ENCODE results near the gene PLCL2.

PLCL2 gene

GRCh38 chr3:16884748-16885592 is at the start of gene PLCL2:
Gene PLCL2, plus strand, starts transcription at chr3:16884955. Its CDS starts 85 bp downstream, at chr3:16885040.
- no peak for DNase-seq (ENCODE audit: low read depth in 2 of 2)

- no peak for DNase-seq (ENCODE audit: low read depth in 2 of 2)
Observed at GRCh38 chr3:16836505-16837237, 48.1 kb upstream of the PLCL2 start.

DNA sequence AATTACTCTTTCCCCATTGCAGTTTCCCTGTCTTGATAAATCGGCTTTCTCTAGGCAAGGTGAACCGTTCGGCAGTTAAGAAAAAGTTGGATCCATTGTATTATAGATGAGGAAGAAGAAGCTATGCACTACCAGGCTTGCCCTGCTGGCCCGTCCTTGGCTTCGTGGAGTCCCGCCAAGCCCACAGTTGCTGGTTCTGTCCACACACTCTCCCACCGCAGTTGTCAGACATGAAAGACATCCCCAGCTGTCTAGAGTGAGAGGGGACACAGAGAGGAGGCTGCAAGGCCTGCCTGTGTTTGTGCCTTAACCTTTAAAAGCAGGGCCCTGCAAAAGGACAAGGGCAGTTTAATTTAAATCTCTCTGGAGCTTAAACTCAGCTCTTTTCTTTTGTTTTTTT is 47.2 kb upstream of the PLCL2 start:
- DNase-seq (ENCODE audit: low read depth in 2 of 2), result no peak

DNA sequence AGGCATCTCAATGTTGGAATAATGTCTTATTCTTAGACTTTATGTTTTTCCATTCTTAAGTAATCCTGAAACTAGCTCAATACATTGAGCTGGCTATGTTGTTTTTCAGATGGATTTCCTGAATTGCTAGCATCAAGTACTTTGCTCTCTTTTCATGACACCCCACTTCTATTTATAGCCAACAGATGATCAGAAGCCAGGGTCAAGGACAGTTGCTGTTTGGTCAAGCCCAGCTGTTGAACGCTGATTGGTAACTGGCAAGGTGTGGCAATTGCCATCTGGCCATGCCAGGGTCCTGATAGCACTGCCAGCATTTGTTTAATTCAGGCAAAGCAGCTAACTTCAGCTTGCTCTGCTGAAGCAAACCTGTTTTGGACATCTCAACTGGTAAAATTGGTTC is 46.2 kb upstream of the PLCL2 start:
- no peak for DNase-seq (ENCODE audit: low read depth in 2 of 2)

- DNase-seq (ENCODE audit: low read depth in 2 of 2), result no peak
Observed at GRCh38 chr3:16839271-16840100, 45.3 kb upstream of the PLCL2 start.

- DNase-seq (ENCODE audit: low read depth in 2 of 2), result no peak
Observed at GRCh38 chr3:16840101-16840424, 44.7 kb upstream of the PLCL2 start.

- DNase-seq (ENCODE audit: low read depth in 2 of 2), result no peak
Observed at GRCh38 chr3:16841041-16841753, 43.6 kb upstream of the PLCL2 start.

GRCh38 chr3:16841904-16842271 is 42.9 kb upstream of the PLCL2 start:
- DNase-seq (ENCODE audit: low read depth in 2 of 2), result no peak

DNA sequence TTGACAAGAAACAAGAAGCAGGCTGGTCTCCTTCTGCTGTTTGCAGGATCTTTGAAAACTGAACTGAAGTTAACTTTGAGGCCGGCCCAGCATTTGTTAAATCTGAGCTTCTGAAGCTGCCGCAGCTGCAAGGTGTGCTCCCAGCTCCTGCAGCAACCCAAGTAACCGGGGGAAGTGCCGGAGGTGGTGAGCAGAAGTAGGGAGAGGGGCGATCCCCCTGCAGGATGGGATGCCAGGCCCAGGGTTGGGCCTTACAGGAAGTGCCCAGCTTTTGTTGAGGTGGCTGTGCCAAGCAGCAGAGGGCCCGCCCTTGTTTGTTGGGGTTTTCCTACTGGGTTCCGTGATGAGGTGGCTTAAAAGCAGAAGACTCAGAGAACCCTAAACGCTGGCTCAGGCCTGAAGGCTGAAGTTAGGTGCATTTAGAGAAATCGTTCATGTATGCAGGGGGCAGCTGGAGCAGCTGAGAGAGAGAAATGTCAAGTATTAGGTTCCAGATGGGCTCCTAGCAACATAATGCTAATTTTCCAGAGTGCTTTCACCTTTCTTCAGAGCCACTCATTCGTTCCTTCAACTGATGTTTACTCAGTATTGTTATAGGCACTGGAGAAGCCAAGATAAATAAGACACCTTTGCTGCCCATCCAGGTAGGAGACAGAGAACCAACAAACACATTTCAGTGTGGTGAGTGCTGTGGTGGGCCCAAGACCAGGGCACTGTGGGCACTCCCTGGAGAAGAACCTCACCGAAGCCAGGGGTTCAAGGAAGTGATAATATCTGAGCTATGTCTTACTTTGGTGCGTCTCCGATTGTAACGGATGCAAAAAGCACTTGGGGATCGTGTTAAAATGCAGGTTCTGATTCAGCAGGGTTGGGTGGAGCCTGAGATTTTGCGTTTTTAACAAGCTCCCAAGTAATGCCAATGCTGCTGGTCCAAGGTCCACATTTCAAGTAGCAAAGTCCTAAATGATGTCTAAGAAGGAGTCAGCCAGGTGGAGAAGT is 42.2 kb upstream of the PLCL2 start:
- no peak for DNase-seq (ENCODE audit: low read depth in 2 of 2)

DNA sequence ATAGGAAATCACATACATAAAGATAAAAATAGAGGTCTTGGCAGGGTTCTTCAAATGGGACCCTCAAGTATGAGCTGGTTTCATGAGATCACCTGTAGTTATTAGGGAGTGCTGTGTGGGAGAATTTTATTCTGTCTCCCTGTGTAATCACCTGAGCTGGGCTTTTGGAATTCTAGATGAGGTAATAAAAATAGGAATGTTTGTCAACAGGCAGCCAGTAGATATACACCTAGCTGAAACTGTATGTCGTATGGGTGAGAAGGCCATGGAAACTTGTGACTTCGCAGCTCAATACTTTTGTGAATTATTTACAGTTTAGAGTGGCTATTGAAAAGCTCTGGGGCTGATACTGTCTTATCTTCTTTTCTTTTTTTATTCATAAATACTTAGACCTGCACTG is 40.5 kb upstream of the PLCL2 start:
- DNase-seq (ENCODE audit: low read depth in 2 of 2), result no peak

- DNase-seq (ENCODE audit: low read depth in 2 of 2), result no peak
Observed at GRCh38 chr3:16844791-16845190, 40.0 kb upstream of the PLCL2 start.

GRCh38 chr3:16846373-16847080 is 38.2 kb upstream of the PLCL2 start:
- no peak for DNase-seq (ENCODE audit: low read depth in 2 of 2)

GRCh38 chr3:16848007-16848406 is 36.7 kb upstream of the PLCL2 start:
- no peak for DNase-seq (ENCODE audit: low read depth in 2 of 2)

GRCh38 chr3:16849229-16849628 is 35.5 kb upstream of the PLCL2 start:
- DNase-seq (ENCODE audit: low read depth in 2 of 2), result no peak

DNA sequence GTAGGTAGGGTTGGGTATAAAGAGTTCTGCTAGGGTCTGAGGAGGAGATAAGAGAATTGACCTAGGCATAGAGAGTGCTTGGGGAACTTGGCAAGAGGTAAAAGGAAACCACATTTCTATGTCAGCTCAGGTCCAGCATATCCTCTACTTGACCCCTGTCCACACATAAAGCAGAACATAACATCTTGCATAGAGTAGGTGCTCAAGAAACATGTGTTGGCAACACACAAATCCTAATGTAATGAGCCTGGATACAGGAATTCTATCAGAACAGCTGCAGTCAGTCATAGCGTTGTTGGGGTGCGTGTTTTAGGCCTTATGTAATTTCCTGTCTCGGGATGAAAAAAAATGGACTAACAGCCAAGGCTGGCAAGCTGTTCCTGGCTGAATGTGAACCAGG is 35.0 kb upstream of the PLCL2 start:
- DNase-seq (ENCODE audit: low read depth in 2 of 2), result no peak

GRCh38 chr3:16855497-16855896 is 29.3 kb upstream of the PLCL2 start:
- DNase-seq (ENCODE audit: low read depth in 2 of 2), result no peak

DNA sequence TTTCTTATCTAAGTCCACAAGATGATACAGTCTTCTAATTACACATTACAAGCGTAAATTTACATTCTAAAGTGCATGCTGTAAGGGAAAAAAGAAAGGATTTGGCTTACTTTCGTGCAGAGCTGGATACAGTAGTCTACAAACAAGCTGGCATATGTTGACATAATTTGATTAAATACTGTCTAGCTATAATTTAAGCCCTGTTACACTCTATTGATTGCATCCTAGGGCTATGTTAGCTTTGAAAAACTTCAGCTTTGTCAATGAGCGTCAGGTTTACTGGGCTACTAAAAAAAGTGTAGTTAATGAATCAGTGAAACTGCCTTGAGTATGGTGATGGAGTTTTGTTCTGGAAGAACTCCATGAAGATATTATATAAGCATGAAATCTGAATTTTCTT is 24.5 kb upstream of the PLCL2 start:
- DNase-seq (ENCODE audit: low read depth in 2 of 2), result no peak

DNA sequence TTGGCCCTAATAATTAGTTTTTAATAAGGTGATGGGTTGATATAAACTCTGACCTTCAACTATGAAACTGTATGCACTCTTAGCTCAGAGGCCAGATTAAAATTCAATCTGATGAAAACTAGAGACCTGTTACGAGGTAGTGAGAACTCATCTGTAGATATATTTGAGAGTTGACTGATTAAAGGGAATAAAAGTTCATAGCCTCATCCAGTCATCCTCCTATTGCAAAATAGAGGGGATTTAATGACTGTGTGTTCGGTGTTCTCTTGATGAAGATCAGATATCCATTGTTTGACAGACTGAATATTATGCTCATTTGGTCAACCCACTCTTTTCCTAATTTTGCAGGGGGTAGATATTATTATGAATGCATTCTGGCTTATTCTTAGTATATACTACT is 23.3 kb upstream of the PLCL2 start:
- DNase-seq (ENCODE audit: low read depth in 2 of 2), result no peak

DNA sequence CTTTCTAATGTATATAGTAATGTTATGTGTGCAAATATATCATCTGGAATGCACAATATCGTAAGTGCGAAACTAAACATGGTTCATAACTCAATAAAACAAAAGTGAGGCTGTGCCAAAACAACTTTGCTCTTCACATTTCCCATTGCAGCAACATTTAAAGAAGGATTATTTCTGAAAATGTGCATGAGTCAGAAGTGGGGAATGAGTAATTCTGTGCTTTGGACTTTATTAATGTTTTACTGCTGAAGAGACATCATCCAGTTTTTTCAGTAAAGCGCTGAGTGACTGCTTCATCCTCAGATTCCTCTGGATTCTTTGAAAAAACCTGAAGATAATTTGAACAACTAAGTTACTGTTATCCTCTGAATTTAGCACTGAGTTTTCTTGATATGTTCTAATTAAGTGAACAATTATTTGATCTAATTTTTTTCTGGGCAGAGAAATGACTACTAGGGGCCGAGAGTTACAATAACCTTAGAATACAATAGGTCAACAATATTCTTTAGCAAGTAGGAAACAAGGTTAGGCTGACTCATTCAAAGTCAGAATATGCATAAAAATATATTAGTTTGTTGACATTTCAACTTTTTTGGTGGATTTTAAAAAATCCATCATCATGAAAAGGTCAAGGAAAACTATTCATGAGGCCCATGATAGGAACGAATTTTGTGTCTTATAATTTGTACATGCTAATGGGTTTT is 20.0 kb upstream of the PLCL2 start:
- DNase-seq (ENCODE audit: low read depth in 2 of 2), result peak; percentile 62 to 65
